ENCODE data around the gene FAM151A. TPM values are rescaled to one million over a fixed set of nuclear protein-coding genes. Genes with fewer than 3 reads are reported as not detected.
A peak's percentile ranks its signal among the peaks of the same experiment; 100 is the strongest.

Gene FAM151A
- total and polyA plus RNA-seq, 2 of the 13 experiments (the other 11 are each of a cell fraction or from before 2014, with no cell fraction given) = 0.29 to 3.6 TPM

- TF ChIP-seq SAFB2 (CRISPR knock-in tag; IDR thresholded peaks at IDR 0.05; ENCODE audit: borderline replicate concordance, low read depth) (no peak), BATF2 (CRISPR knock-in tag; IDR thresholded peaks at IDR 0.05) (no peak), ZNF407 (CRISPR knock-in tag; IDR thresholded peaks at IDR 0.05; ENCODE audit: not compliant biosample characterization) (no peak), ZBTB42 (CRISPR knock-in tag; IDR thresholded peaks at IDR 0.05) (no peak), PHF8 (CRISPR knock-in tag; IDR thresholded peaks at IDR 0.05) (0 out of 2 replicates have a peak, but pooled peaks have one; percentile 25), ZNF740 (CRISPR knock-in tag; IDR thresholded peaks at IDR 0.05) (no peak), TCF7L2 (IDR thresholded peaks at IDR 0.05; ENCODE audit: low read depth, low read length) (no peak), TBX2 (CRISPR knock-in tag; IDR thresholded peaks at IDR 0.05; ENCODE audit: borderline replicate concordance) (peak; percentile 65; the same call in 1 of the 2 replicates), DPF2 (CRISPR knock-in tag; IDR thresholded peaks at IDR 0.05; ENCODE audit: borderline replicate concordance, low read depth) (peak; percentile 19; the same call in 1 of the 2 replicates), KMT2A (CRISPR knock-in tag; IDR thresholded peaks at IDR 0.05) (no peak), NR2F6 (IDR thresholded peaks at IDR 0.05) (no peak), NR2F6 (CRISPR knock-in tag; IDR thresholded peaks at IDR 0.05) (no peak), PRDM4 (CRISPR knock-in tag; IDR thresholded peaks at IDR 0.05; ENCODE audit: borderline replicate concordance) (no peak), ZNF512 (CRISPR knock-in tag; IDR thresholded peaks at IDR 0.05) (no peak), ZNF275 (CRISPR knock-in tag; IDR thresholded peaks at IDR 0.05; ENCODE audit: borderline replicate concordance) (no peak)
Observed at GRCh38 chr1:54579337-54579781, 44.0 kb downstream of the FAM151A start (continued).

Measured in HepG2 (cell line).